Calu3 (cell line): Measurements from ENCODE around the gene ASB15. TPM values are rescaled to one million over a fixed set of nuclear protein-coding genes. Genes with fewer than 3 reads are reported as not detected.

Experiments used
- BruUV-seq: library from RNA; stranded (reverse); fragments of 400-500 nt; replicated peaks from 2 replicates; lab custom pipeline; 2021; lab: Mats Ljungman, UMichigan
- CTCF ChIA-PET: fragments of 300-600 bp; sonication (Branson Sonifier 250); formaldehyde crosslinking; loops from one replicate; lab custom pipeline; 2022; ENCODE audit warnings: antibody characterized with exemption; lab: Charles Lee
- DNase-seq: peaks from one replicate; pipeline ENCODE4 v3.0.0; 2022
- H3K27ac Mint-ChIP-seq: one replicate; pipeline ENCODE4 v1.8.0; 2022; ENCODE audit warnings: mixed read lengths; ENCODE audit not compliant: unreplicated experiment
- H3K27me3 Mint-ChIP-seq: one replicate; pipeline ENCODE4 v1.8.0; 2022; ENCODE audit warnings: mixed read lengths; ENCODE audit not compliant: unreplicated experiment
- H3K36me3 Mint-ChIP-seq: one replicate; pipeline ENCODE4 v1.8.0; 2022; ENCODE audit warnings: mild to moderate bottlenecking, moderate library complexity, mixed read lengths; ENCODE audit not compliant: insufficient read depth, unreplicated experiment
- H3K4me1 Mint-ChIP-seq: one replicate; pipeline ENCODE4 v1.8.0; 2022; ENCODE audit warnings: mild to moderate bottlenecking, low read depth, mixed read lengths; ENCODE audit not compliant: unreplicated experiment
- H3K4me3 Mint-ChIP-seq: one replicate; pipeline ENCODE4 v1.8.0; 2022; ENCODE audit warnings: mild to moderate bottlenecking, low read depth, moderate library complexity, mixed read lengths; ENCODE audit not compliant: unreplicated experiment
- H3K9me3 Mint-ChIP-seq: one replicate; pipeline ENCODE4 v1.8.0; 2022; ENCODE audit warnings: low read depth, mixed read lengths; ENCODE audit not compliant: unreplicated experiment
- CTCF ChIP-seq: fragments of 200-600 bp; IDR thresholded peaks from one replicate; pipeline ENCODE4 v1.8.0; 2022; ENCODE audit warnings: antibody characterized with exemption; ENCODE audit not compliant: unreplicated experiment
- intact Hi-C: fragments of 100-400 bp; cut with micrococcal nuclease; formaldehyde crosslinking; loops from one replicate; pipeline ENCODE4 v1.10.0; 2022; ENCODE audit not compliant: unreplicated experiment
- total RNA-seq: library from RNA; stranded (reverse); gene quantifications from 2 replicates; pipeline ENCODE4 v1.2.3, GENCODE V29; 2022

The ASB15 gene
- total RNA-seq, 1 experiment from 2014 or later: not detected

DNA sequence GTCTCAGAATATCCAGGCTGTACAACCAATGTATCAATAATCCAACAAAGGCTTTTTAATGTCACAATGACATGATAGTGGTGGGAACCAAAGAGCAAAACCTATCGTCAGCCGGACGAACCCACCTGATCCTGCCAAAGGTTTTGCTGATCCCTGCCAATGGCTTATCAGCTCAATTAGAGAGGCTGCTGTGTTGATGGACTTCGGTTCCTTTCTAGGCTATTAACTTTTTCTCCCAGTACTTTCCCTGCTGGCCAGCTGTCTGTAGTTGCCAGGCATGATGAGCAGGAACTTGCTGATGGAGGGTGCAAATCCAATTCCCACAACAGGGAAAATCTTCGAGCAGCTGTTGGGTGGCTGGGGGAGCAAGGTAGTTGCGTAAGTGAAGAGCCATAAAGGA lies 56.4 kb downstream of the ASB15 start:
- Mint-ChIP-seq H3K27ac (no peak overlapping the region), H3K27me3 (peaks cover 46% of the 10 kb centered on the region), H3K4me3 (no peak overlapping the region), H3K9me3 (no peaks in the 10 kb centered on the region), H3K4me1 (no peaks in the 10 kb centered on the region), H3K36me3 (no peaks in the 10 kb centered on the region)
- no TSS peak for BruUV-seq
- intact Hi-C loops: no loop called here
- no peak for DNase-seq
- CTCF ChIA-PET: interaction anchor here (0.7 kb wide), 2 partner anchors 70 to 853 kb away, joined by 3 read pairs; no protein-coding TSS in a partner anchor
- no peak for TF ChIP-seq CTCF

- no peak for DNase-seq
- intact Hi-C loops: no loop called here
- no TSS peak for BruUV-seq
- Mint-ChIP-seq H3K27me3 (peaks cover 52% of the 10 kb centered on the region), H3K27ac (no peak overlapping the region), H3K4me3 (no peak overlapping the region), H3K9me3 (no peaks in the 10 kb centered on the region), H3K36me3 (no peaks in the 10 kb centered on the region), H3K4me1 (no peaks in the 10 kb centered on the region)
- no peak for TF ChIP-seq CTCF
- CTCF ChIA-PET: interaction anchor here (0.9 kb wide), 2 partner anchors 12 to 159 kb away, joined by 3 read pairs; no protein-coding TSS in a partner anchor
These were observed 59.1 kb downstream of the ASB15 start for GRCh38 chr7:123660514-123661354.

DNA sequence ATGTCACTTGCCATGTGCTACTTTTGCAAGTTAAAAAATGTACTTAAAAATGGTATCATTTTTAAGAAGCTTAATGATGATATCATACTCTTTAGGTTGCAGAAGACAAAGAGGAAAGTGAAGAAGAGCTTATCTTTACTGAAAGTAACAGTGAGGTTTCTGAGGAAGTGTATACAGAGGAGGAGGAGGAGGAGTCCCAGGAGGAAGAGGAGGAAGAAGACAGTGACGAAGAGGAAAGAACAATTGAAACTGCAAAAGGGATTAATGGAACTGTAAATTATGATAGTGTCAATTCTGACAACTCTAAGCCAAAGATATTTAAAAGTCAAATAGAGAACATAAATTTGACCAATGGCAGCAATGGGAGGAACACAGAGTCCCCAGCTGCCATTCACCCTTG lies 60.1 kb downstream of the ASB15 start:
- TF ChIP-seq CTCF: no peak
- H3K27ac Mint-ChIP-seq: no peak overlapping the region
- H3K4me1 Mint-ChIP-seq: no peaks in the 10 kb centered on the region
- DNase-seq: no peak
- H3K9me3 Mint-ChIP-seq: no peaks in the 10 kb centered on the region
- CTCF ChIA-PET: no interaction called here
- BruUV-seq: no TSS peak
- intact Hi-C loops: no loop called here
- H3K4me3 Mint-ChIP-seq: no peak overlapping the region
- no peaks in the 10 kb centered on the region for H3K36me3 Mint-ChIP-seq
- peaks cover 52% of the 10 kb centered on the region for H3K27me3 Mint-ChIP-seq

- H3K4me3 Mint-ChIP-seq: no peak overlapping the region
- BruUV-seq: no TSS peak
- CTCF ChIA-PET: no interaction called here
- TF ChIP-seq CTCF: no peak
- H3K27me3 Mint-ChIP-seq: peaks cover 52% of the 10 kb centered on the region
- no peaks in the 10 kb centered on the region for H3K9me3 Mint-ChIP-seq
- no peak for DNase-seq
- H3K4me1 Mint-ChIP-seq: no peaks in the 10 kb centered on the region
- H3K27ac Mint-ChIP-seq: no peak overlapping the region
- intact Hi-C loops: no loop called here
- H3K36me3 Mint-ChIP-seq: no peaks in the 10 kb centered on the region
These were observed 60.7 kb downstream of the ASB15 start for GRCh38 chr7:123662293-123662692.
